GM18867 (cell line): ENCODE measurements around the gene ELP5.
"Not testable (repeated sequence)": the region's sequence is repeated elsewhere in the genome, so short reads cannot be mapped to it uniquely, and the experiment has no call there.

Experiments
- ATAC-seq: cut with Tn5 transposase; IDR thresholded peaks from one replicate; pipeline ENCODE4 v1.9.1; 2021; ENCODE audit warnings: mild to moderate bottlenecking, moderate library complexity; ENCODE audit not compliant: unreplicated experiment

The ELP5 gene

GRCh38 chr17:7235693-7236665, 16.0 kb upstream of the ELP5 start:
- no peak for ATAC-seq

GRCh38 chr17:7236808-7237207, 15.2 kb upstream of the ELP5 start:
- ATAC-seq: no peak

GRCh38 chr17:7237266-7237760, 14.7 kb upstream of the ELP5 start:
- ATAC-seq: no peak

GRCh38 chr17:7237761-7238419, 14.1 kb upstream of the ELP5 start:
- ATAC-seq: no peak

- ATAC-seq: no peak
These were observed 13.5 kb upstream of the ELP5 start for GRCh38 chr17:7238420-7239090.

GRCh38 chr17:7239091-7240027, 12.7 kb upstream of the ELP5 start, which contains the start of gene PHF23:
PHF23 (minus strand) TSS chr17:7239457; CDS start chr17:7239279, 178 bp downstream.
- ATAC-seq: peak; percentile 52

GRCh38 chr17:7240375-7240774, 11.6 kb upstream of the ELP5 start:
- ATAC-seq: no peak

GRCh38 chr17:7241090-7241733, 10.8 kb upstream of the ELP5 start:
- no peak for ATAC-seq

GRCh38 chr17:7241783-7242716, 10.0 kb upstream of the ELP5 start, which contains the start of gene GABARAP:
GABARAP (minus strand) TSS chr17:7242449; CDS start chr17:7242330, 119 bp downstream.
- ATAC-seq: peak; percentile 32

- ATAC-seq: peak; percentile 40
These were observed 9.1 kb upstream of the ELP5 start for GRCh38 chr17:7242717-7243452.

DNA sequence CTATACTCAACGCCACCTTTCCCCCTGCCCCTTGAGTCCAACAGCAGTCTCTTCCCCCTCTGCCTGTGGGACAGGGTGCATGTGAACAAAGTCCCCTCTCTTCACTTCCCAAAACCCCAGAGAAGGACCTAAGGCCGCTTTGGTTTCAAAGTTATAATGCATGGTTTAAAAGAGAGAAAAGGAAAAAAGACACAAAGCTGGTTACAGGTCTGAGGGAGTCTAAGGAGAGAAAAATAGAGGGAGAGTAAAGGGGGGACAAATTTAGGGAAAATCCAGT, 8.6 kb upstream of the ELP5 start:
- no peak for ATAC-seq

- ATAC-seq: not testable (repeated sequence)
These were observed 8.2 kb upstream of the ELP5 start for GRCh38 chr17:7243838-7244237.

GRCh38 chr17:7246779-7247178, 5.2 kb upstream of the ELP5 start:
- ATAC-seq: no peak

DNA sequence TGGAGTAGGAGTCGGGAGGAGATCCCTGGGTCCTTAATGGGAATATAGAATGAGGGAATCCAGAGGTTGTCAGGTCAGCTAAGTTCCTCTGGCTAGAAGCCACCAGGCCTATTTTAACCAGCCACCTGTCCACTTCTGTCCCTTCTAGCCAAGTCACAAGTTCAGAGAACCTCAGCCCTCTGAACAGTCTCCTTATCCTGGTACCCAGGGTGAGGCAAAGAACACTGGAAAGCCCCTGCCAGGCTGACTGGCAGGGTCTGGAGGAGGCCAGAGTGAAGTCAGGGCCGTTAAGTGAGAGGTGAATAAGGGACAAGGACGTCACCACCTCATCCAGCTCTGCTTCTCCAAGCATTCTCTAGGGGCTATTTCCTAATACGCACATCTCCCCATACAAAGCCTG, 3.2 kb upstream of the ELP5 start:
- ATAC-seq: no peak

GRCh38 chr17:7249214-7249613, 2.8 kb upstream of the ELP5 start:
- no peak for ATAC-seq

DNA sequence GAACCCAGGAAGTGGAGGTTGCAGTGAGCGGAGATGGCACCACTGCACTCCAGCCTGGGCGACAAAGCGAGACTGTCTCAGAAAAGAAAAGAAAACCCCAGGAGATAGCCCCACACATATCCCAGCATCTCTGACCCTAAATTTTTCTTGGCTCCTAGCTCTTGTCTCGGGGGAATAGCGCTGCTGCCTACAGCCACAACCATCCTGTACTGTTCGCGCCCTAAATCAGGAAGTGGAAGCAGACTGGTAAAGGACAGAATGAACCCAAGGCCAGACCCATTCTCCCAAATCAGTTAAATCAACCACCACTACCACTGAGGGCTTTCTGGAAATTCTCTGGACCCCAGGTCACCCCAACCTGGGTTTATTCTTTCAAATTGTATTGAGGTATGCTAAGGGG, 2.2 kb upstream of the ELP5 start:
- no peak for ATAC-seq

- ATAC-seq: no peak
These were observed 1.1 kb upstream of the ELP5 start for GRCh38 chr17:7250695-7251627.
